Testis (tissue), 3 donors: ENCODE data around the gene SDE2. TPM values are rescaled to one million over a fixed set of nuclear protein-coding genes. Genes with fewer than 3 reads are reported as not detected.
"Not testable (repeated sequence)": the region's sequence is repeated elsewhere in the genome, so short reads cannot be mapped to it uniquely, and the experiment has no call there.

Source experiments
- DNase-seq: peaks from one replicate; pipeline ENCODE4 v3.0.0-alpha.2; 2019
- H3K27ac ChIP-seq, 2 donors: fragments of 200-600 bp; sonication (generic); one replicate each; pipeline ENCODE4 v1.5.1; 2019
- H3K27me3 ChIP-seq: fragments of 200-600 bp; sonication (generic); one replicate; pipeline ENCODE4 v1.5.1; 2019
- H3K36me3 ChIP-seq: fragments of 200-600 bp; sonication (generic); one replicate; pipeline ENCODE4 v1.5.1; 2017; ENCODE audit warnings: low read depth; ENCODE audit errors: missing control alignments
- H3K4me1 ChIP-seq: fragments of 200-600 bp; sonication (generic); one replicate; pipeline ENCODE4 v1.5.1; 2019
- H3K4me3 ChIP-seq, 2 donors: fragments of 200-600 bp; sonication (generic); one replicate each; pipeline ENCODE4 v1.5.1; 2017 to 2019
- H3K9me3 ChIP-seq: fragments of 200-600 bp; sonication (generic); one replicate; pipeline ENCODE4 v1.5.1; 2017
- POLR2A ChIP-seq: fragments of 450-650 bp; IDR thresholded peaks from one replicate; pipeline ENCODE4 v1.6.1; 2017; ENCODE audit warnings: antibody characterized with exemption, mild to moderate bottlenecking, moderate library complexity
- WGBS, 2 donors: methylation state at CpG; one replicate each; pipeline ENCODE4 v1.1.5; 2018; 5-methylcytosine and 5-hydroxymethylcytosine counted together
- intact Hi-C: fragments of 100-400 bp; cut with DNase I; formaldehyde crosslinking; loops from one replicate; pipeline ENCODE4 v1.15.1; 2023; ENCODE audit warnings: low total_unique reads
- polyA plus RNA-seq: library from polyadenylated mRNA; stranded (reverse); fragments of 350-450 nt; fragmentation: Illumina TruSeq; extraction: RNeasy Lipid Tissue Mini Kit (QIAGEN cat#74804); gene quantifications from one replicate; pipeline ENCODE4 v1.2.3, GENCODE V29; 2014; ENCODE audit warnings: low read depth, low replicate concordance; ENCODE audit not compliant: insufficient read depth
- total RNA-seq, 2 donors: library from RNA; depleted of rRNA; stranded (reverse); fragments of >200 nt; gene quantifications; one replicate each; pipeline ENCODE4 v1.2.3, GENCODE V29; 2016
- TF ChIP-seq, protein P1 (sequence below), 3 experiments: fragments of 450-650 bp in 2 of 3; fragments of 200-600 bp in 1 of 3; sonication (generic) in 1 of 3; IDR thresholded peaks; one replicate each; pipeline ENCODE4 v1.5.1; 2016 to 2019; ENCODE audit warnings: antibody characterized with exemption in 3 of 3, mild to moderate bottlenecking in 2 of 3, moderate library complexity in 1 of 3

Gene SDE2
- total and polyA plus RNA-seq, 3 donors from 2014 or later: 17.9 to 23.9 (median 22.4) TPM

DNA sequence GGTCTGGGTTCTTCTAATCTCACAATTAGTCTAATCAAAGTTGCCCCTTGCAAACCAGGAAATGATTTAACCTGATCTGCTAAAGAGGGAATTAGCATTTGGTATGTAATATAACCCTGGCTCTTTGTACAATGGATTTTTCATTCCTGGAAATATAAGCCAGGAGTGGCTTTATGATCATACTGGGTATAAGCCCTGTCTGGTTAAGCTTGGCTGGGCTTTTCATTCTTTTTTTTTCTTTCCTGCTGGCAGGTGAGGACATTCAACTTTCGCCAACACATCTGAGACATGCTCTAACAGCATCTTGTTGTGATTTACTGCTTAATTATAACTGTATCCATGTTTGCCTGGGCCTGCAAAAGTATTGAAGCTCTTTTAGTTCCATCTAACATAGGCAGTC is 20.4 kb upstream of the SDE2 start:
- intact Hi-C loops: no loop called here
- no peaks in the 10 kb centered on the region for H3K9me3 ChIP-seq

DNA sequence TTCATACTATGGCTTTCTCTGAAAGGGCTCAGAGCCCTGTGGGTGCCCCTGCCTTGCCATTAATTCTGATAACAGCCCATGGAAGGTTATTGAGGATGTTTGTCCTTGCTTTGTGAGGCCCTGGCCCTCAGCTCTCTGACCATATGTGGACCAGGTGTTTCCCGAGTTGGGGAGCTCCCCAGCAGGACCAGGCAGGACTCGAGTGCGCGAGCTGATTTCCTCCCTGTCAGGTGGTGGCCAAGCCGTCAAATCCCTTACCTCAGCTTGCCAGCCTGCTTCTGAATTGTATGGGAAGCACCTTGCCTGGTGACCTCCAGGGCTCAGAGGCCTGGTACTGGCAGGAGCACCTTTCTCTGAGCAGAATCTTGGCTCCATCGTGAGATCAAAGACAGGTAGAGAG is 17.9 kb upstream of the SDE2 start:
- intact Hi-C loops: no loop called here
- TF ChIP-seq POLR2A: no peak
- TF ChIP-seq, protein P1, sequence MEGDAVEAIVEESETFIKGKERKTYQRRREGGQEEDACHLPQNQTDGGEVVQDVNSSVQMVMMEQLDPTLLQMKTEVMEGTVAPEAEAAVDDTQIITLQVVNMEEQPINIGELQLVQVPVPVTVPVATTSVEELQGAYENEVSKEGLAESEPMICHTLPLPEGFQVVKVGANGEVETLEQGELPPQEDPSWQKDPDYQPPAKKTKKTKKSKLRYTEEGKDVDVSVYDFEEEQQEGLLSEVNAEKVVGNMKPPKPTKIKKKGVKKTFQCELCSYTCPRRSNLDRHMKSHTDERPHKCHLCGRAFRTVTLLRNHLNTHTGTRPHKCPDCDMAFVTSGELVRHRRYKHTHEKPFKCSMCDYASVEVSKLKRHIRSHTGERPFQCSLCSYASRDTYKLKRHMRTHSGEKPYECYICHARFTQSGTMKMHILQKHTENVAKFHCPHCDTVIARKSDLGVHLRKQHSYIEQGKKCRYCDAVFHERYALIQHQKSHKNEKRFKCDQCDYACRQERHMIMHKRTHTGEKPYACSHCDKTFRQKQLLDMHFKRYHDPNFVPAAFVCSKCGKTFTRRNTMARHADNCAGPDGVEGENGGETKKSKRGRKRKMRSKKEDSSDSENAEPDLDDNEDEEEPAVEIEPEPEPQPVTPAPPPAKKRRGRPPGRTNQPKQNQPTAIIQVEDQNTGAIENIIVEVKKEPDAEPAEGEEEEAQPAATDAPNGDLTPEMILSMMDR (IDR thresholded peaks at IDR 0.05): no peak
- H3K4me3 ChIP-seq: no peak overlapping the region
- H3K36me3 ChIP-seq: no peaks in the 10 kb centered on the region
- no peak overlapping the region for H3K27ac ChIP-seq
- no peak for DNase-seq
- no peaks in the 10 kb centered on the region for H3K27me3 ChIP-seq
- no peaks in the 10 kb centered on the region for H3K9me3 ChIP-seq
- H3K4me1 ChIP-seq: no peaks in the 10 kb centered on the region
- WGBS, 2 donors: 54 to 78% methylated on average over 6 of the region's 6 CpGs

More for the DNA sequence above, 20.4 kb upstream of the SDE2 start:
- no peaks in the 10 kb centered on the region for H3K4me1 ChIP-seq
- no peaks in the 10 kb centered on the region for H3K36me3 ChIP-seq
- no peak overlapping the region for H3K4me3 ChIP-seq
- DNase-seq: no peak
- no peaks in the 10 kb centered on the region for H3K27me3 ChIP-seq
- H3K27ac ChIP-seq: no peak overlapping the region
- WGBS, 2 donors: 94 to 97% methylated on average over 1 of the region's 1 CpG
- TF ChIP-seq, protein P1 (IDR thresholded peaks at IDR 0.05): no peak
- no peak for TF ChIP-seq POLR2A

DNA sequence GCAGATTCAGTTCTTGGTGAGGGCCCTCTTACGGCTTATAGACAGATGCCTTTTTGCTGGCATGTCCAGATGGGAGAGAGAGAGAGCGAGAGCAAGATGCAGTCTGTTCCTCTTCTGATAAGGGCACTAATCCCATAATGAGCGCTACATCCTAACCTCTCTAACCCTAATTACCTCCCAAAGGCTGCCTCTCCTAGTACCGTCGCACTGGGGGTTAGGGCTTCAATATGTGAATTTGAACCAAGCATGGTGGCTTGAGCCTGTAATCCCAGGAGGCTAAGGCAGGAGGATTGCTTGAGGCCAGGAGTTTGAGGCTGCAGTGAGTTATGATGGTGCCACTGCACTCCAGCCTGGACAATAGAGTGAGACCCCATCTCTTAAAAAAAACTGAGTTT is 10.5 kb upstream of the SDE2 start:
- no peak for TF ChIP-seq POLR2A
- TF ChIP-seq, protein P1 (IDR thresholded peaks at IDR 0.05): no peak
- WGBS, 2 donors: 95 to 96% methylated on average over 5 of the region's 5 CpGs
- DNase-seq: no peak
- intact Hi-C loops: no loop called here
- H3K9me3 ChIP-seq: no peaks in the 10 kb centered on the region
- no peaks in the 10 kb centered on the region for H3K27me3 ChIP-seq
- H3K4me3 ChIP-seq: no peak overlapping the region
- H3K27ac ChIP-seq: no peak overlapping the region
- no peaks in the 10 kb centered on the region for H3K4me1 ChIP-seq
- no peaks in the 10 kb centered on the region for H3K36me3 ChIP-seq

DNA sequence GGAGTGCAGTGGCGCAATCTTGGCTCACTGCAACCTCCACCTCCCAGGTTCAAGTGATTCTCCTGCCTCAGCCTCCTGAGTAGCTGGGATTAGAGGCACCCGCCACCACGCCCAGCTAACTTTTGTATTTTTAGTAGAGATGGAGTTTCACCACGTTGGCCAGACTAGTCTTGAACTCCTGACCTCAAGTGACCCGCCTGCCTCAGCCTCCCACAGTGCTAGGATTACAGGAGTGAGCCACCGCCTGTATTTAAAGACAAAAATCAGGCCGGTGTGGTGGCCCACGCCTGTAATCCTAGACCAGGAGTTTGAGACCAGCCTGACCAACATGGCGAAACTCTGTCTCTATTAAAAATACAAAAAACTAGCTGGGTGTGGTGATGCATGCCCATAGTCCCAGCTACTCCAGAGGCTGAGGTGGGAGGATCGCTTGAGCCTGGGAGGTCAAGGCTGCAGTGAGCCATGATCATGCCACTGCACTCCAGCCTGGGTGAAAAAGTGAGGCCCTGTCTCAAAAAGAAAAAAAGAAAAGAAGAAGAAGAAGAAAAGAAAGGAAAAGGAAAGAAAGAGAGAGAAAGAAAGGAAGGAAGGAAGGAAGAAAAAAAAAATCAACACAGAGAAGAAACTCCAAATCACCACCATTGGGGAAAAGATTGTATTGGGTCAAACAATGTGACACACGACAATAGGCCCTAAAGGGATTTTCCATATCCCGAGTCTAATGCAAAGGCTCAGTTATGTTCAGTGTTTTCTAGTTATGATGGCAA is 8.2 kb upstream of the SDE2 start:
- DNase-seq, H3K36me3 ChIP-seq, H3K27ac ChIP-seq, H3K27me3 ChIP-seq, H3K4me1 ChIP-seq, intact Hi-C loops, H3K4me3 ChIP-seq, H3K9me3 ChIP-seq: not testable (repeated sequence)
- 90 to 92% methylated on average over 8 to 12 of the region's 12 CpGs for WGBS, 2 donors

DNA sequence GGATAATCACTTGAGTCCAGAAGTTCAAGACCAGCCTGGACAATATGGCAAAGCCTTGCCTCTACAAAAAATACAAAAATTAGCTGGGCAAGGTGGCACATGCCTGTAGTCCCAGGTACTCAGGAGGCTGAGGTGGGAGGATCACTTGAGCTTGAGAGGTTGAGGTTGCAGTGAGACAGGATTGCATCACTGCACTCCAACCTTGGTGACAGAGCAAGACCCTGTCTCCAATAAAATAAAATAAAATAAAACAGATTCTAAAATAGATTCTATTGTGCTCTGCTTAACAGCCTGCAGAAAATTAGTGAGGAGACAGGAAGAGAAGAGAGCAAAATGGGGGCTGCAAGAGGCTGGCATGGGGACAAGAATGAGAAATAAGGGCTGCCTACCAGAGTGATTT is 7.5 kb upstream of the SDE2 start:
- no peaks in the 10 kb centered on the region for H3K4me1 ChIP-seq
- no peak for DNase-seq
- no peak for TF ChIP-seq POLR2A
- TF ChIP-seq, protein P1 (IDR thresholded peaks at IDR 0.05): no peak
- no peak overlapping the region for H3K27ac ChIP-seq
- intact Hi-C loops: no loop called here
- H3K9me3 ChIP-seq: no peaks in the 10 kb centered on the region
- no peak overlapping the region for H3K4me3 ChIP-seq
- no peaks in the 10 kb centered on the region for H3K27me3 ChIP-seq
- H3K36me3 ChIP-seq: no peaks in the 10 kb centered on the region
